ENCODE results near the gene TOR2A.

GRCh38 chr9:127763918-127764384 lies 28.9 kb upstream of the TOR2A start:
- peak; percentile 39 for TF ChIP-seq CTCF (IDR thresholded peaks at IDR 0.05; ENCODE audit: low read length)
- no peak for TF ChIP-seq EZH2phosphoT487 (IDR thresholded peaks at IDR 0.05; ENCODE audit: low read length)
- no peak for TF ChIP-seq EZH2 (optimal IDR thresholded peaks at IDR 0.05; ENCODE audit: low read depth, low read length)

All from MM.1S (cell line).